Adipose tissue (tissue), 3 donors: ENCODE measurements around the gene DGCR6L. TPM values are rescaled to one million over a fixed set of nuclear protein-coding genes. Genes with fewer than 3 reads are reported as not detected.
"Not testable (repeated sequence)": the region's sequence is repeated elsewhere in the genome, so short reads cannot be mapped to it uniquely, and the experiment has no call there.

Experiments
- H3K27ac ChIP-seq: one replicate; pipeline ENCODE4 v1.5.1; 2013; ENCODE audit warnings: low read depth, low read length
- WGBS, 3 donors: extraction: QIAGEN DNeasy Blood & Tissue Kit; methylation state at CpG; one replicate each; pipeline ENCODE4 v1.1.7; 2013; 5-methylcytosine and 5-hydroxymethylcytosine counted together
- polyA plus RNA-seq, 3 donors: library from polyadenylated mRNA; stranded (reverse); fragments of 200-250 nt; gene quantifications; one replicate each; pipeline ENCODE4 v1.2.3, GENCODE V29; 2013
- donor health status: healthy with polysubstance abuse.
- donor health status: Bipolar disorder and iron deficiency.
- donor health status: healthy.

The DGCR6L gene
- 10 to 100 TPM; 46.6 to 75.2 (median 51.6) TPM for polyA plus RNA-seq

GRCh38 chr22:20319745-20320658 is at the start of gene DGCR6L:
Gene DGCR6L (minus strand): TSS chr22:20320060. CDS start chr22:20319988, 72 bp downstream.
- 0 to 1% (median 0%) methylated on average over 74 to 98 of the region's 98 CpGs for WGBS, 3 donors
- no peak within 1 kb of the TSS for H3K27ac ChIP-seq

DNA sequence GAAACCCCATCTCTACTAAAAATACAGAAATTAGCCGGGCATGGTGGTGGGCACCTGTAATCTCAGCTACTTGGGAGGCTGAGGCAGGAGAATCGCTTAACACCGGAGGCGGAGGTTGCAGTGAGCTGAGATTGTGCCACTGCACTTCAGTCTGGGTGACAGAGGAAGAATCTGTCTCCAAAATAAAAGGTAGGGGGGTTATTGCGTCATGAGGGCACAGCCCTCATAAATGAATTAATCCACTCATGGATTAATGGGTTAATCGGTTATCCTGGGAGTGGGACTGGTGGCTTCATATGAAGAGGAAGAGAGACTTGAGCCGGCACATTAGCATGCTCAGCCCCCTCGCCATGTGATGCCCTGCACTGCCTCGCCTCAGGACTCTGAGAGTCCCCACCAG is 49.0 kb upstream of the DGCR6L start:
- WGBS, 3 donors, result 93 to 97% (median 93%) methylated on average over 9 of the region's 9 CpGs
- H3K27ac ChIP-seq, result not testable (repeated sequence)

DNA sequence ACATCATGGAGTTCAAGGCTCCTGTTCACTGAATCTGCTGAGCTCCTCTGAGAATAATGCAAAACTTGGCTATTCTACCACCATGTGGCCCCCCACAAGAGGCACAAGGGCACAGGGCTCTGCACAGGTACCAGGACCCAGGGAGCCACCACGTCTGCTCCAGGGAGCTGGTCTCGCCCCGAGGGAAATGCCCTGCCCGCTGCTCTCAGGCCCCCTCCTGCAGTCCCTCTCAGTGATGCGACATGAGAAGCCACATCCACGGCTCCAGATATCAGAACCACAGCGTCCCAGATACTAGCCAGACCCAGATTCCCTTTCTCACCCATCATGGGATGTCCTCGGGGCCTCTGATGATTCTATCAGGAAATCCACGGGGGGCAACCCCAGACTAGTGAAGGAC is 47.0 kb upstream of the DGCR6L start:
- H3K27ac ChIP-seq, result not testable (repeated sequence)
- 82 to 86% (median 83%) methylated on average over 9 of the region's 9 CpGs for WGBS, 3 donors

DNA sequence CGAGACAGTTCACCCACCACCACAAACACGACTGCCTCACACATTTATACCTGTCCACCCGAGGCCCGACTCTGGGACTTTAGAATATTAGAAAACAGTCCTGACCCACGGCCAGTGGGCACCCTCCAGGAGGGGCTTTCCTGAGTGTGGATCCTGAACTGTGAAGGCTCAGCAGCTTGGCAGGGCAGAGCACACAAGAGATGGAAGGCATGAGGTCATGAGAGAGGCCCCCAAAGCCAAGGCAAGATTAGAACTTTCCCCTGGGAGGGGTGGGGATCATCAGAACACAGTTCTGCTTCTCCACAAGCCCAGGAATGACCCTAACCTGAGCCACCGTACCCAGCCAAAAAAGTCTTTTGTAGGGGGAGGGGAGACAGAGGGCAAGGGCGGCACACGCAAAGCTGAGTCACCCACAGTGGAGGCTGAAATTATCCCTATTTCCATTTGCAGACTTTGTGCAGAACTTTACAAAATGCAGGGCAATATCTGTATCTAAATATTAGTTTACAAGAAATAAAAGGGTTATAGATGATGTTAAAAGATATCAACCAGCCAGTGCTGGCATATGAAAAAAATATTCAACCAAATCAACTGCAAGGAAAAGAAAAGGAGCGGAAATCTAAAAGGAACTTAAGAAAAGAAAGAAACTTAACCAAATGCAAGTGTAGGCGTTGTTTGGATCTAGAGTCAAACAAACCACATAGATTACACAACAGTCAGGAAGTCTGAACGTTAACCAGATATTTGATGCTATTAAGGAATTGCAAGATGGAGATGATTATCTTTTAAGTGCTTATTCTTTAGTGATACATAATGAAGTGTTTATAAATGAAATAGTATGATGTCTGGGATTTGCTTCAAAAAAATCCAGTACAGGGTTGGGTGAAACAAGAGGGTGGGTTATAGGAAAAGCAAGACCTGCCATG is 44.7 kb upstream of the DGCR6L start:
- WGBS, 3 donors, result 50 to 63% (median 55%) methylated on average over 11 of the region's 11 CpGs
- H3K27ac ChIP-seq, result not testable (repeated sequence)

- 94 to 96% (median 94%) methylated on average over 10 of the region's 10 CpGs for whole genome bisulfite sequencing, 3 donors
- H3K27ac ChIP-seq, result not testable (repeated sequence)
Observed at GRCh38 chr22:20362403-20362802, 42.5 kb upstream of the DGCR6L start.

DNA sequence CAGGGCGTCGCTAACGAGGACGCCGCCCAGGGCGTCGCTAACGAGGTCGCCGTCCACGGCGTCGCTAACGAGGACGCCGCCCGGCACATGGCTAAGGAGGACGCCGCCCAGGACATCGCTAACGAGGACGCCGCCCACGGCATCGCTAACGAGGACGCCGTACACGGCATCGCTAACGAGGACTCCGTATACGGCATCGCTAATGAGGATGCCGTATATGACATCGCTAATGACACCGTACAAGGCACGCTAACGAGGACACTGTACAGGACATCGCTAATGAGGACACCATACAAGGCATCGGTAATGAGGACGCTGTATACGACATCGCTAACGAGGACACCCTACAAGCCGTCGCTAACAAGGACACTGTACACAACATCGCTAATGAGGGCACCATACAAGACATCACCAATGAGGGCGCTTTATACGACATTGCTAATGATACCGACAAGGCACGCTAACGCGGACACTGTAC is 41.9 kb upstream of the DGCR6L start:
- WGBS, 3 donors, result 94 to 95% (median 95%) methylated on average over 53 to 54 of the region's 54 CpGs
- not testable (repeated sequence) for H3K27ac ChIP-seq

- not testable (repeated sequence) for H3K27ac ChIP-seq
- 94 to 97% (median 95%) methylated on average over 100 to 140 of the region's 145 CpGs for WGBS, 3 donors
Observed at GRCh38 chr22:20360866-20361751, 41.2 kb upstream of the DGCR6L start.

DNA sequence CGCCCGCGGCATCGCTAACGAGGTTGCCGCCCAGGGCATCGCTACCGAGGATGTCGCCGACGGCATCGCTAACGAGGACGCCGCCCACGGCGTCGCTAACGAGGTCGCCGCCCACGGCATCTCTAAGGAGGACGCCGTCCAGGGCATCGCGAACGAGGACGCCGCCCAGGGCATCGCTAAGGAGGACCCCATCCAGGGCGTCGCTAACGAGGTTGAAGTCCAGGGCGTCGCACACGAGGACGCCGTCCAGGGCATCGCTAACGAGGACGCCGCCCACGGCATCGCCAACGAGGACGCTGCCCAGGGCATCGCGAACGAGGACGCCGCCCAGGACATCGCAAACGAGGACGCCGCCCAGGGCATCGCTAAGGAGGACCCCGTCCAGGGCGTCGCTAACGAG is 40.4 kb upstream of the DGCR6L start:
- WGBS, 3 donors, result 92 to 95% (median 95%) methylated on average over 55 to 60 of the region's 60 CpGs
- not testable (repeated sequence) for H3K27ac ChIP-seq

GRCh38 chr22:20358503-20359239 is 38.8 kb upstream of the DGCR6L start:
- whole genome bisulfite sequencing, 3 donors, result 94 to 97% (median 94%) methylated on average over 59 to 103 of the region's 103 CpGs
- not testable (repeated sequence) for H3K27ac ChIP-seq

DNA sequence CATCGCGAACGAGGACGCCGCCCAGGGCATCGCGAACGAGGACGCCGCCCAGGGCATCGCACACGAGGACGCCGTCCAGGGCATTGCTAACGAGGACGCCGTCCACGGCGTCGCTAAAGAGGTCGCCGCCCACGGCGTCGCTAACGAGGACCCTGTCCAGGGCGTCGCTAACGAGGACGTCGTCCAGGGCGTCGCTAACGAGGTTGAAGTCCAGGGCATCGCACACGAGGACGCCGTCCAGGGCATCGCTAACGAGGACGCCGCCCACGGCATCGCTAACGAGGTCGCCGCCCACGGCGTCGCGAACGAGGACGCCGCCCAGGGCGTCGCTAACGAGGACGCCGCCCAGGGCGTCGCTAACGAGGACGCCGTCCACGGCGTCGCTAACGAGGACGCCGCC is 38.1 kb upstream of the DGCR6L start:
- not testable (repeated sequence) for H3K27ac ChIP-seq
- 95 to 97% (median 96%) methylated on average over 45 to 54 of the region's 70 CpGs for WGBS, 3 donors

DNA sequence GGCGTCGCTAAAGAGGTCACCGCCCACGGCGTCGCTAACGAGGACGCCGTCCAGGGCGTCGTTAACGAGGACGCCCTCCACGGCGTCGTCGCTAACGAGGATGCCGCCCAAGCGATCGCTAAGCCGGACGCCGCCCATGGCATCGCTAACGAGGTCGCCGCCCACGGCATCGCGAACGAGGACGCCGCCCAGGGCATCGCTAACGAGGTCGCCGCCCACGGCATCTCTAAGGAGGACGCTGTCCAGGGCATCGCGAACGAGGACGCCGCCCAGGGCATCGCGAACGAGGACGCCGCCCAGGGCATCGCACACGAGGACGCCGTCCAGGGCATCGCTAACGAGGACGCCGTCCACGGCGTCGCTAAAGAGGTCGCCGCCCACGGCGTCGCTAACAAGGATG is 37.0 kb upstream of the DGCR6L start:
- H3K27ac ChIP-seq, result not testable (repeated sequence)
- 90 to 96% (median 95%) methylated on average over 18 to 66 of the region's 66 CpGs for WGBS, 3 donors

GRCh38 chr22:20355939-20356636 is 36.2 kb upstream of the DGCR6L start:
- 94 to 96% (median 95%) methylated on average over 84 to 94 of the region's 98 CpGs for WGBS, 3 donors

GRCh38 chr22:20354238-20354975 is 34.5 kb upstream of the DGCR6L start:
- H3K27ac ChIP-seq, result no peak overlapping the region
- WGBS, 3 donors, result 94 to 96% (median 94%) methylated on average over 79 to 81 of the region's 81 CpGs

More at GRCh38 chr22:20355939-20356636, 36.2 kb upstream of the DGCR6L start:
- H3K27ac ChIP-seq, result not testable (repeated sequence)

- 76 to 86% (median 78%) methylated on average over 4 to 6 of the region's 6 CpGs for WGBS, 3 donors
- not testable (repeated sequence) for H3K27ac ChIP-seq
Observed at GRCh38 chr22:20352536-20352935, 32.7 kb upstream of the DGCR6L start.

- WGBS, 3 donors, result 81 to 83% (median 83%) methylated on average over 3 of the region's 7 CpGs
- not testable (repeated sequence) for H3K27ac ChIP-seq
Observed at GRCh38 chr22:20346553-20346952, 26.7 kb upstream of the DGCR6L start.

- WGBS, 3 donors, result 89 to 93% (median 89%) methylated on average over 2 of the region's 2 CpGs
- not testable (repeated sequence) for H3K27ac ChIP-seq
Observed at GRCh38 chr22:20338291-20338690, 18.4 kb upstream of the DGCR6L start.
